ENCODE data around the gene OR9A2. TPM values are rescaled to one million over a fixed set of nuclear protein-coding genes. Genes with fewer than 3 reads are reported as not detected.

Gene OR9A2
- total and polyA plus RNA-seq, 10 donors: 0.64 TPM; not detected in 9

DNA sequence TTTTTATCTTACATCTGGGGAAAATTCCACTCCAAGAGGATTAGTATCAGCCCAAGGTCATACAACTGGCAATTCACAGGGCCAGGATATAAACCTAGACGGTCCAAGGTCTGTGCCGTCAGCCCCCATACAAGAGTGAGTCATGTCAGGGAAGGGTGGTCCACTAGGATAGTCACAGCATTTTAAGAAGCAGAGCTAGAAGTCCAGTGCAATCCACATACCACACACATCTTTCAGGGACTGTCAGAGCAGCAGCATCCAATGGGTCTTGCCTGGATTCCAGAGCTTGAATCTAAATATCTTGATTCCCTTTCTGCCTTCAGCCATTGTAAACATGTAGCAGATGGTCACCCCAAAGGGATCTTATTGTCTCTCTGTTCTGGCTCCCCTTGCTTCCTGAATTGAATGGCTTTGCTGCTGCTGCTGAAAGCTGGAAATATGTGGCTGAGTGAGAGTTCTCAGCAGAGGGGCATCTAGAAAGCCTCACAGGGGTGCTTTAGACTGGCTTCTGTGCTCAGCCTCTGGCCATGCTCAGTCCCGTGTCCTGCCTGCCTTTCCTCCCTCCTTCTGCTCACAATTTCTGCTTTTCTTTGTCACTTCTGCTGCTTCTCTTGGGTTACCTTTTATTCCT, 15.3 kb upstream of the OR9A2 start:
- 58 to 78% (median 75%) methylated on average over 3 of the region's 3 CpGs for WGBS, 5 donors
- intact Hi-C loops (cut with DNase I; ENCODE audit: low total_unique reads): no loop called here
- peaks cover 0 to 12% (median 7%) of the 10 kb centered on the region in 6 donors for H3K4me1 ChIP-seq
- no peak for DNase-seq
- H3K4me3 ChIP-seq: no peak overlapping the region
- no peaks in the 10 kb centered on the region for H3K27me3 ChIP-seq (replicated peaks in 1 of 7)
- H3K36me3 ChIP-seq: no peaks in the 10 kb centered on the region
- H3K27ac ChIP-seq: no peak overlapping the region
- H3K9me3 ChIP-seq: no peaks in the 10 kb centered on the region
- TF ChIP-seq POLR2AphosphoS5 (IDR thresholded peaks at IDR 0.05) (no peak), POLR2A (IDR thresholded peaks at IDR 0.05) (no peak)
- TF ChIP-seq, protein P1, sequence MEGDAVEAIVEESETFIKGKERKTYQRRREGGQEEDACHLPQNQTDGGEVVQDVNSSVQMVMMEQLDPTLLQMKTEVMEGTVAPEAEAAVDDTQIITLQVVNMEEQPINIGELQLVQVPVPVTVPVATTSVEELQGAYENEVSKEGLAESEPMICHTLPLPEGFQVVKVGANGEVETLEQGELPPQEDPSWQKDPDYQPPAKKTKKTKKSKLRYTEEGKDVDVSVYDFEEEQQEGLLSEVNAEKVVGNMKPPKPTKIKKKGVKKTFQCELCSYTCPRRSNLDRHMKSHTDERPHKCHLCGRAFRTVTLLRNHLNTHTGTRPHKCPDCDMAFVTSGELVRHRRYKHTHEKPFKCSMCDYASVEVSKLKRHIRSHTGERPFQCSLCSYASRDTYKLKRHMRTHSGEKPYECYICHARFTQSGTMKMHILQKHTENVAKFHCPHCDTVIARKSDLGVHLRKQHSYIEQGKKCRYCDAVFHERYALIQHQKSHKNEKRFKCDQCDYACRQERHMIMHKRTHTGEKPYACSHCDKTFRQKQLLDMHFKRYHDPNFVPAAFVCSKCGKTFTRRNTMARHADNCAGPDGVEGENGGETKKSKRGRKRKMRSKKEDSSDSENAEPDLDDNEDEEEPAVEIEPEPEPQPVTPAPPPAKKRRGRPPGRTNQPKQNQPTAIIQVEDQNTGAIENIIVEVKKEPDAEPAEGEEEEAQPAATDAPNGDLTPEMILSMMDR (IDR thresholded peaks at IDR 0.05 in 8 of 11, conservative IDR thresholded peaks at IDR 0.05 in 3 of 11): no peak

DNA sequence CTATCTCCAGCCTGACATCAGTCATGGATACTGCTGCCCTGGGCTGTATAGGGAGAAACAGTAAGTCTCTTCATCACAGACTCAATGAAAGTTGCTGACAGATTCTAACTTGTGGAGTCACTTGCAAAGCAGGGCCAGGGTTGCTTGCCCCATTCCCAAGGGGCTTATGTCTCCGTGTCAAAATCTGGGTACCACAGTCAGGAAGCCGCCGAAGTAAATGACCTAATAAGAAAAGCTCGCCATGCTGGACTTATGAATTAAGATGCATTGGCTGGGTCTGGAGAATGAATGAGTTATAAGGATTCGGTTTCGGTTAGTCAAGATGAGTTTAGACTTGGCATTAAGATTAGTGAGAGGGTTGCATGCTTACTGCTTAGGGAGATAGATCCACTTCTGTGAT, 14.4 kb upstream of the OR9A2 start:
- peaks cover 0 to 4% (median under 1%) of the 10 kb centered on the region in 8 donors for H3K9me3 ChIP-seq

DNA sequence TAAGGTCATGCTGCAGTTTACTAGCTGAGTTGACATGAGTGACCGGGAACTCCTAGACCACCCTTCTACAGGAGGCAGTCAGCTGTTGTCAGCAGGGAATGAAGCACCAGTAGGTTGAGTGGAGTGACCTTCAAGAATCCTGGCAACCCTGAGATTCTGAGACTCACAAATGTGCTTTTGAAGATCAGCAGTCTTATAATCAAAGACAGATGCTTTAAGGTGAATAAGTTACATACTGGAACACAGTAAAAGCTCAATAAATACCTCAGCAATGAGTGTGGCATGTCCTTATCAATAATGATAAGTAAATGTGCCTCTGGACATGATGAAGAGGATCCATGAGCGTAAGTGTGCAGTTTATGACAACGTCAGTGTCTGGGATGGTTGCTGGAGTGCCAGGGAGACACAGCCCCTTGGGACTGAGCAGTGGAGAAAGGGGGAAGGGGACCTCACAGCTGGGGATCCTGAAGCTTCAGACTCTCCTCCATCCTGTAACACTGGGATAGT, 13.3 kb upstream of the OR9A2 start:
- Histone ChIP-seq H3K27ac (no peak overlapping the region), H3K27me3 (replicated peaks in 1 of 7) (no peaks in the 10 kb centered on the region), H3K4me3 (no peak overlapping the region), H3K9me3 (peaks cover 0 to 15% (median 6%) of the 10 kb centered on the region in 8 donors), H3K36me3 (no peaks in the 10 kb centered on the region), H3K4me1 (peaks cover 0 to 7% (median 0%) of the 10 kb centered on the region in 6 donors)
- WGBS, 5 donors: 81 to 94% (median 89%) methylated on average over 3 of the region's 3 CpGs
- intact Hi-C loops (cut with DNase I; ENCODE audit: low total_unique reads): no loop called here
- DNase-seq: no peak
- TF ChIP-seq POLR2AphosphoS5 (IDR thresholded peaks at IDR 0.05): no peak
- no peak for TF ChIP-seq POLR2A (IDR thresholded peaks at IDR 0.05)
- TF ChIP-seq, protein P1 (IDR thresholded peaks at IDR 0.05 in 8 of 11, conservative IDR thresholded peaks at IDR 0.05 in 3 of 11): no peak

More for the DNA sequence above, 14.4 kb upstream of the OR9A2 start:
- no peak overlapping the region for H3K4me3 ChIP-seq
- no peaks in the 10 kb centered on the region for H3K27me3 ChIP-seq (replicated peaks in 1 of 7)
- no peak overlapping the region for H3K27ac ChIP-seq
- WGBS, 5 donors: 93 to 95% (median 93%) methylated on average over 6 of the region's 6 CpGs
- intact Hi-C loops (cut with DNase I; ENCODE audit: low total_unique reads): no loop called here
- H3K36me3 ChIP-seq: no peaks in the 10 kb centered on the region
- DNase-seq: no peak
- H3K4me1 ChIP-seq: peaks cover 0 to 7% (median under 1%) of the 10 kb centered on the region in 6 donors
- TF ChIP-seq POLR2AphosphoS5 (IDR thresholded peaks at IDR 0.05) (no peak), POLR2A (IDR thresholded peaks at IDR 0.05) (no peak)
- TF ChIP-seq, protein P1 (IDR thresholded peaks at IDR 0.05 in 8 of 11, conservative IDR thresholded peaks at IDR 0.05 in 3 of 11): no peak

DNA sequence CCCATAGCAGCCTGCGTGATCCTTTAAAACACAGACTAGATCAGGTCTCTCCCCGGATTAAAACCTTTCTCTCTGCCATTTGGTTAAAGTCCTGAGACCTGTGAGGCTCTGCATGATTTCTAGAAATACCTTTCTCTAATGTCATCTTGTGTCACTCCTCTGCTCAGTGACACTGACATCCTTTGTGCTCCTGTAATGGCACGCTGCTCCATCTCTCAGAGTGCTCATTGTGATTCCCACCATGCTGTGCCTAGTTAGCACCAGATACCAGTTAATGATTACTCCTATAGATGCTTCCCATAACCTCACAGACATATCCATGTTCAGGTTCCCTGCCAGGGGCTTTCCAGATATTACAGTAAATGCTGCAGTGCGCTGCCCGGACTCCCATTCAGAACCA, 11.7 kb upstream of the OR9A2 start:
- intact Hi-C loops (cut with DNase I; ENCODE audit: low total_unique reads): no loop called here
- DNase-seq: no peak
- Histone ChIP-seq H3K4me1 (peaks cover 0 to 7% (median 0%) of the 10 kb centered on the region in 6 donors), H3K36me3 (no peaks in the 10 kb centered on the region), H3K4me3 (no peak overlapping the region), H3K27ac (no peak overlapping the region), H3K27me3 (replicated peaks in 1 of 7) (no peaks in the 10 kb centered on the region), H3K9me3 (peaks cover 0 to 29% (median 22%) of the 10 kb centered on the region in 8 donors)
- TF ChIP-seq POLR2AphosphoS5 (IDR thresholded peaks at IDR 0.05) (no peak), POLR2A (IDR thresholded peaks at IDR 0.05) (no peak)
- TF ChIP-seq, protein P1 (IDR thresholded peaks at IDR 0.05 in 8 of 11, conservative IDR thresholded peaks at IDR 0.05 in 3 of 11): no peak
- WGBS, 5 donors: 86 to 93% (median 88%) methylated on average over 5 of the region's 5 CpGs

Data from spleen (tissue), 11 donors.